HG03196 (cell line): ENCODE results near the gene APCDD1L.

ENCODE experiments used
- ATAC-seq: cut with Tn5 transposase; IDR thresholded peaks from one replicate; pipeline ENCODE4 v1.9.1; 2021; ENCODE audit not compliant: unreplicated experiment

APCDD1L gene

GRCh38 chr20:58492795-58493524 lies 22.2 kb downstream of the APCDD1L start:
- ATAC-seq: no peak

DNA sequence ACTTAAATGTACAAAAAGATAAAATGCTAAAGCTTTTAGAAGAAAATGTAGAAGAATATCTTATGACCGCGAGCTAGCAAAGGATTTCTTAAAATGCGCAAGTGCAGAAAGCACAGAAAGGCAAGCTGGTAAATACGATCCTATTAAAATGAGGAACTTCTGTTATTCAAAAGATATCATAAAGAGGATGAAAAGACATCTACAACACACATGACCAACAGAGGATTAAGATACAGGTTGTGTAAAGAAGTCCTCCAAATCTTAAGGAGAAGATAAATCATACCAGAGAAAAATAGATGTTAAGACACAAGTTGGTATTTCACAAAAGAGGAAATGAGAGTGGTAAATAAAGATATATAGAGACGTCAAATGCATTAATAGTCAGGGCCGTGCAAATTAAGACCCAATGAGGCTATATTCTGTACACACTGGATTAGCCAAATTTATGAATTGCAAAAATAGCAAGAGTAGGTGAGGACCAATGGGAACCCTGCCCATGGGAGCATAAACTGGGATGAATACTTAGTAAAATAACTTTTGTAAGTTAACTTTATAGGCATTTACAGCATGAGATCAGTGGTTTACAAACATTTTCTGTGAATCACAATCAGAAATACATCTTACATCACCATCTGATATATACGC lies 23.0 kb downstream of the APCDD1L start:
- no peak for ATAC-seq

GRCh38 chr20:58486207-58486606 lies 29.0 kb downstream of the APCDD1L start:
- ATAC-seq: no peak

GRCh38 chr20:58485393-58485792 lies 29.8 kb downstream of the APCDD1L start:
- ATAC-seq: no peak

GRCh38 chr20:58483470-58483869 lies 31.7 kb downstream of the APCDD1L start:
- ATAC-seq: no peak

GRCh38 chr20:58483051-58483450 lies 32.1 kb downstream of the APCDD1L start:
- ATAC-seq: no peak

- no peak for ATAC-seq
Measured at GRCh38 chr20:58482416-58482815, 32.8 kb downstream of the APCDD1L start.

DNA sequence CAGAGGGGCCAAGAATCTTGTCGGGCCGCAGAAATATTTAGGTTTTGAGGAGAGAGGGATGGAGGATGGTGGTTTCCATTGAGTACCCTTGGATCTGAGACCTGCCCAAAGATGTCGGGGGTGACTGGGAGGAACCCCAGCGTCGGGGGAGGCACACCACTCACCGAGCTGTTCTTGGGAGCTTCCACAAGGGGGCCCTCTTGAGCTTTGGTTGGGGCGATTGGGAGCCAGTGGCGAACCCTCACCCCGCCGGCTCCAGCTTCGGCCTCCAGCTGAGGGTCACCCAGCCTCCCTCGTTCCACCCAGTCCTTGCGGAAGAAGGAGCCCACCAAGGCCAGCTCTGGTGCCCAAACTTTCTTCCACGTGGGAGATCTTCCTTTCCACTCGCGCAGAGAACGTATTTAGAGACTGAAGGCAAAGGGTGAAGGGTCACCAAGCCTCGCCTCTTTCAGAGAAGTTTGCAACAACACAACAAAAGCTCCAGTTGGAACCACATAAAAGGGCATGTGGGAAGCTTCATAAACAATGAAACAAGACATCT lies 33.6 kb downstream of the APCDD1L start:
- no peak for ATAC-seq

DNA sequence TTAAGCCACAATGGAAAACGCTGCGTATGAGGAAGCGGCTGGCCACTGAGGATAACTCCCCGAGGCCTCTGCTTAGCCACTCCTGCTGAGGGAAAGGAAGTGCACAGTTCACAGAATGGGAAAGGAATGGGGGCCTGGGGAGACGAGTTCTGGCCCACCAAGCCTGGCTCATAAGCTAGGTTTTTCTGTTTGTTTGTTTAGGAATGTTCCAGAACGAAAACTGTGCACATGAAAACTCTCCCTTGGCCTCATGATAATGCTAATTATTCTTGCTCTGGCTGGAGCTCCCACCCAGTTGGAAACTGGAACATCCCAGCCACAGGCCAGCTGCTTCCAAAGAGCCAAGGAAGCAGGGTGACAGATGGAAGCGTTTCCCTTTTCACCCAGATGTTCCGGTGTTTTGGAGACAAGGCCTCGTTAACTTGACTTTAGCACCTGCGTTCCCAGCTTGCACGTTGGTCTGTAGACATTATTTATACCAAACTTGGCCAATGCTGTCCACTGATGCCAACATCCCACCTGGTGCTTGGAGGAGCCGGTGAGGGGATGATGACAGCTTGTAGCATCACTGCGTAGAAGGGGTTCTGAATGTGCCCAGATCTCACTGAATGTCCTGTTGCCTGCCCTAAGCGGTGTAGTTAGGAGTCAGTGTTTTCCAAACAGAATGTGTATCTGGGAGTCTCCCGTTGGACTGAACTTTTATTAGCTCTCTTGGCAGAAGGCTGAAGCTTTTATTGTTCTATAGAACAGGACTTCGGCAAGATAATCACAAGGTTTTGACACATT lies 34.5 kb downstream of the APCDD1L start:
- no peak for ATAC-seq

DNA sequence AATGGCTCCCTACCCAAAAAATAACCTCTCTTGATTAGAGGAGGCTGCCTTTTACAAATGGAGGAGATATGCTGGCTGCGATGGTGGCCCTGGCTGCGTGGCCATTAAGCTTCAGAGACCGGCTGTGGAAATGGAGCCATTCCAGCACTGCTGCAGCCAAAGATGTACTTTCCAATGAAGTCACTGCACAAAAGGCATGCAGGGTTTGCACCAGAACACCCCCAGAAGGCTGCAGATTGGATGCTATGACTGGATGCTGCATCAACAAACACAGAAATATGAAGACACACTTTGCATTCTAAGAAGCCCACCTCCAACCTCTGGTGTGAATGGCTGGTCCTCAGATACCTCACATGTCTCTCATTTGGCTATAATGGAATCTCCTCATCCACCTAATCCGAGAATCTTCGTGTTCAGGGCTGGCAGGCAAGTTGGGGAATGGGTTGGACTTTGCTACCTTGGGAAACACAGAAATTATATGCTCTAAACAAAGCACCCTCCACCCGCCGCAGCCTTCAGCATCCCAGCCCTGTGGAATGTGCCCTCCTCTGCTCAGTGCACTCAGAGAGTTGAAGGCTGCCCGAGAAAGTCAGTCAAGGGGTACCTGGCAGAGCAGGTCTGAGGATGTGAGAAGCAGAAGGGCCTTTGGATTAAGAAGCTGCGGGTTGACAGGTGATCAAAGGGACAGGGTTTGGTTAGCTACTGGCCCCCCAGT lies 35.3 kb downstream of the APCDD1L start:
- ATAC-seq: no peak

DNA sequence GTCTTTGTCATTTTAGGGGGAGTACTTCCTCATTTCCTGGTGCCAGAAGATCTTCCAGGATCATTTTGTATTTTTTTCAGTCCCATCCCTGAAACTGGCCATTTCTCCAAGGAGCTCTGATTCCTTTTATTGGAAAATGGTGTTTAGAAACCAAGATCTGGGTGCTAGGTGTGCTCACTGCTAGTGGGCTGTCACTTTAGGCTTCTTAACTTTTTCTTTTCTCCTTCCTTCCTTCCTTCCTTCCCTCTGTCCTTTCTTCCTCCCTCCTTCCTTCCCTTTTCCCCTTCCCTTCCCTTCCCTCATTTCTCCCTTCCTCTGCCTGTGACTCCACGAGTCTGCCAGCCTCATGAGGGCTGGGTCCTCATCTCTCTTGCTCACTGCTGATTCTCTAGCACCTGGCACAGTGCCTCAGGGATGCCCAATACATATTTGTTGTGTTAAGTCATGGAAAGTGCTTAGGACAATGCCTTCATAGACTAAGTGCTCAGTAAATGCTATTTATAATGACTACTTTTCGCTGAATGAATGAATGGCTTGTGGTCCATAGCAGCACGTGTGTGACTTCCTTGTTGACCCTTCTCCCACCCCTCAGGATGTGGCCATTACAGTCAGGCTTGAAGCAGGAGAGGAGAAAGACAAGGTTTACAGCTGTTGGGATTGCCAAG lies 36.9 kb downstream of the APCDD1L start:
- ATAC-seq: no peak

DNA sequence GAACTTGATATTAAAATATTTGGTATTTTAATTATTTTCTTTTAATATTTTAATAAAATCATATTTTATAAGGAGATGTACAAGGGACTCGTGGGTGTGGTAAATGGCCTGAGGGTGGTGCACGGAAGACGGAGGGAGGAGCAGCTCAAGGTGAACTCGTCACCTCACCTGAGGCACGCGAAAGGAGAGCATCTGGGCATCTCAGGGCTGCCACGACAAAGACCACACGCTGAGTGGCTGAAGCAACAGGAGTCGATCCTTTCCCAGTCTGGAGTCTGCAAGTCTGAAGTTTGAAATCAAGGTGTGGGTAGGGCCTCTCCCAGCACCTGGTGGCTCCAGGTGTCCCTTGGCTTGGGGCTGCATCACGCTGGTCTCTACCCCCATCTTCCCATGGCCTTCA lies 39.7 kb downstream of the APCDD1L start:
- no peak for ATAC-seq

GRCh38 chr20:58473453-58474425 lies 41.5 kb downstream of the APCDD1L start:
- ATAC-seq: no peak

- ATAC-seq: no peak
Measured at GRCh38 chr20:58472273-58473018, 42.8 kb downstream of the APCDD1L start.

DNA sequence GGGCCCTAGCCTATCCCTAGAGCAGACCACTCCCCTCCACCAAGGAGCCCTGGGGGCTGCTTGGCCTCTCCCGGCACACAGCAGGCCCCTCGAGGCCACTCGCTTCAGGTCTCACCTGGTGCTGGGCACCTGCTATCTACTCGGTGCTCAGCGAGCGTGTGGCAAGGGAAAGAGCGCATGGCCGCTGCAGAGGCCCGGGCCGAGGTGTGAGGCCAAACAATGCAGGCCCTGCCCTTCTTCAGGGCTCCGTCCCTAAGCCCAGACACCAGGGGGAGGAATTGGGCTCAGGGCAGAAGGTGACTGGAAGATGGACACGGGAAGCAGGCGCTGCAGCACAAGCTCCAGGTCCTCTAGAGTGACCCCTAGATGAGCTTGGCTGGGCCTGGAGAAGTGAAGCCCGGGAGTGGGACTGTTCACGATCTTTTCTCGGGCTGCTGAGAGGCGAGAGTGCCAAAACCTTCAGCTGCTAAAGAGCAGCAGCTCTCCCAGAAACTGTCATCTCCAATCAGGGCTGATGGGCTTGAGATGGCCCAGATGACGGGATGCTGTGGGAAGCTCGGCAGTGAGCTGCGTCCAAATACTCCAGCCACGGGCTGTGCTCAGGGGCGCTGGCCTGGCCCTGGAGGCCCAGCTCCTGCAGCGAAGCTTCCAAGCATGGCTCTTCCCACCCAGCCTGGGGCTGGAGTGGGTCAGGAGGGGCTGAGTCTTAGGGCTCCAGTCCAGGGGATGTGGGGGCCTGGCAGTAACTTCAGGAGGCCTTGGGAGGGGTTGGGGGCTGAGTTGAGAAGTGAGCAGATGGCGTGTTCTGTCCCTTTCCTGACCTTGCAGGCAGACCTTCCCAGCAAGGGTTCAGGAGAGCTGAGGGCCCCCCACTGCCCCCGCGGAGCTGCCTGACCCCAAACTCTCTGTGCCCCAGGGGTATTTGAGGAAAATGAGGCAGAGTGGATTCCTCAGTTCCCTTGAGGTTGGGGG lies 43.7 kb downstream of the APCDD1L start:
- no peak for ATAC-seq

DNA sequence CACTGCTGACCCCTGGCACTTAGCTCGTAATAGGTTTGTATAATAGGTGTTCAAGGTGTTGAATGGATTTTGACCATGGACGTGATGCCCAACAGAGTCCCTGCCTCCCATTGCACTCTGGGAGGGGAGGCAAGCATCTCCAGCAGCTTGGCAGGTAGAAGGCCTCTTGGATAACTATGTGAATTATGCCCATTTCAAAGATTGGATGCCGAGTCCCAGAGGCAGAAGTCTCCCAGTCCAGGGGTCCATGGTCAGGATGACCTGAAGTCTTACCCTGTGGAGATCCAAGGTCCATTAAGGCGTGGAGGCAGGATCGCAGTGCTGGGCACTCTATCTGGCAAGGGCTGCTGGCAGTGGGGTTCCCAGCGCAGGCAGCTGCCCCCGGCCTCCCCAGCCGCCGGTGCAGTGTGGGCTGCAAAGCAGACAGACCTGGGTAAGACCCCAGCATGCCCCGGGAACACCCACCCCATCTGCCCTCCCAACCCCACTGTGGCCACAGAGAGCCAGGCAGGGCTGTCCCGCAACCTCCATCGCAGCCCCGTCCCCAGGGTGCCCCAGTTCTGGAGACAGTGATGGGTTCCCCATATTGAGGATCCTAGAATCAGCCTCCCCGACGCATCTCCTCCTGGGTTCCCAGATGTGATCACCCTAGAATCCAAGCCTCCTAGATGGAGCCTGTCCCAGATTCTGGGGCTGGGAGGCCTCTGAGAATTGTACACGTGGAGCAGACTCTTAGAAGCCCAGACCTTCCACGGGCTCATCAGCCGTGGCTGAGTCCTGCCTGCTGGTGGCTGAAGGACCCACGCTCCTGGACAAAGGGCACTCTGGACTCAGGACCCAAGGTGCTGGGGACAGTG lies 44.6 kb downstream of the APCDD1L start:
- no peak for ATAC-seq

GRCh38 chr20:58469616-58470015 lies 45.6 kb downstream of the APCDD1L start:
- no peak for ATAC-seq
